HG03354 (cell line): Measurements from ENCODE around the gene GJB1.

Experiments used
- ATAC-seq: cut with Tn5 transposase; IDR thresholded peaks from one replicate; pipeline ENCODE4 v1.9.1; 2021; ENCODE audit warnings: mild to moderate bottlenecking; ENCODE audit not compliant: unreplicated experiment, poor library complexity, severe bottlenecking

The GJB1 gene

GRCh38 chrX:71214604-71215337 is 8.3 kb upstream of the GJB1 start:
- ATAC-seq: no peak

DNA sequence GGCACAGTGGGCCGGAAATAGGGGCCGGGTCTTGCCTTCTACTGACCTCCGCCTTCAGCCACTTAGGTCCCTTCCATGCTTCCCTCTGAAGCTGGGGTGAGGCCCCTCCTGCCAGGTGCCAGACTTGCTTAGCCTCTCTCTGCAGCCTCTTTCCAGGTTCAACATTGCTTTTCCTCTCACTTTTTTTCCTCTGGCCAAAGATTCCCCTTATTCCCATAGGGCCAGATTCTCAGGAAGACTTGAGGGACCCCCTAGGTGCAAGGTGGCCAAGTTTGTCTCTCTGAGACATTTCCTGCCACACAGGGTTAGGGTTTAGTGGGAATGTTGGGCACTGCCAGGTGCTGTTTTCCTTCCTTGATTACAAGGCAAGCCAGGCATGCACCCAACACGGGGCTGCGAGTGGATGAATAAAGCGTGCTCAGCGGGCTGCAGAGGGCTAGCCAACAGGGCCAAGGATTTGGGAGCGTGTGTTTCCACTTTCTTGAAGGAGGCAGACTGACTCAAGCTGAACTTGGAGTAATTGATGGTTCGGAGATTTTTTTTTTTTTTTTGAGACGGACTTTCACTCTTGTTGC is 7.6 kb upstream of the GJB1 start:
- no peak for ATAC-seq

DNA sequence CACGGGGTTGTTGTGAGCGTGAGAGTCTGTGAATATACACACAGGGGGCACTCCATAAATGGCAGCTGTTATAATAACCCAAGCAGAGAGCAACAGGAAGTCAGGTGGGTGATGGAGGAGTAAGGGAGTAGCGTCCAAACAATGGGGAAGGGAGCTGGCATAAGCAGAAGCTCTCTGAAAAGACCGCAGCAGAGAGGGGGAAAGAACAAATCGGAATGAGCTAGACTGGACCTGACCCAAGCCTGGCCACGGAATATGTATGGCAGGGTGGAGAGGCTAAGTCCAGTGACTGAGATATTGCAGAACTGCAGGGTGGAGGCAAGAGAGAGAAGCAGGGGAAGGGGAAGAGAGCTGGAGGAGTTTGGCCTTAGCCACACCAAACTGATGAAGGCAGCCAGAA is 6.5 kb upstream of the GJB1 start:
- ATAC-seq: no peak

- ATAC-seq: no peak
Measured at GRCh38 chrX:71217298-71217697, 5.7 kb upstream of the GJB1 start.

DNA sequence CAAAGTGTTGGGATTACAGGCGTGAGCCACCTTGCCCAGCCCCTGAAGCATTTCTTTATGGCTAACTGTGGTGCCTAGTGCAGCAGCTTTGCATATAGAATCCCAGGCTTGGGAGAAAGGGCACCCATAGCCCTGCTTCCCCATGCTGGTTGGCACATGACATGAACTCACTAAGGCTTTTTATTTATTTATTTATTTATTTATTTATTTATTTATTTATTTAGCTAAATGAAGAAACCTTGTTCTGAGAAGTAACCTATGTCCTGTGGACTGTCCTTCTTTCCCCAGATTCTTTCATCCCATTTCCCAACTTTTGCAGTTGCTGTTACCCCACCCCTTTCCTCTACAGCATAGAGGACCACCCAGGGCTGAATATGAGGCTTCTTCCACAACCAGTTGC is 1.9 kb upstream of the GJB1 start:
- ATAC-seq: no peak

- no peak for ATAC-seq
Measured at GRCh38 chrX:71224098-71224708, 1.2 kb downstream of the GJB1 start.

DNA sequence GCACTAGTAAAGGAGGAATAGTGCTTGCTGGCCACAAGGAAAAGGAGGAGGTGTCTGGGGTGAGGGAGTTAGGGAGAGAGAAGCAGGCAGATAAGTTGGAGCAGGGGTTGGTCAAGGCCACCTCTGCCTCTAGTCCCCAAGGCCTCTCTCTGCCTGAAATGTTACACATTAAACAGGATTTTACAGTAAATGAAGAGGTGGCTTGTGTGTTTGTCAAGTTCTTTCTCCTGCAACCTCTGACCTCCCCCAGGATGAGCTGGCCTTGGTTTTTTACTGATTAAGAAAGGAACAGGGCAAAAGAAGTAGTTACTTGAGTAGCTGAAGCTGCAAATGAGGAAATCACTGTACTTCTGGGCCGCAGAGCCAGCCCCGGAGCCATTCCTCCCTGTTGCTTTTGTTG is 2.0 kb downstream of the GJB1 start:
- ATAC-seq: no peak

DNA sequence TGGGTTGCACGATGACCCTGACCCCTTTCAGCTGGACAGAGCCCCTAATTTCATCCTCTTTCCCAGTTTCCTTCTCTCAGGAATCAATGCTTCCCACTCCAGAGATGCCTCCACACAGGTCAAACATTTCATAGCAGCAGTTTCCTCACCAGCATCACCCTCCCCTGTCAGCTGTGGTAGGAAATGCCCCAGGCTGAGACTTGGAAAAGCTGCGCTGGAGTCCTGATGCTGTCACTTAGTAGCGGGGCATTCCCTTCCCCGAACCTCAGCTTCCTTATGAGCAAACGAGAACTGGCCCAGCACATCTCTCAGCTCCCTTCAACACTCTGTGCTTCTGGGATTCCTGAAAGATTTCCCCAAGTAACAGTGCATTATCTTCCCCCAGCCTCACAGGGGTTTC is 2.7 kb downstream of the GJB1 start:
- no peak for ATAC-seq

GRCh38 chrX:71227370-71228062 is 4.5 kb downstream of the GJB1 start:
- ATAC-seq: no peak

GRCh38 chrX:71228063-71228642 is 5.1 kb downstream of the GJB1 start:
- no peak for ATAC-seq

DNA sequence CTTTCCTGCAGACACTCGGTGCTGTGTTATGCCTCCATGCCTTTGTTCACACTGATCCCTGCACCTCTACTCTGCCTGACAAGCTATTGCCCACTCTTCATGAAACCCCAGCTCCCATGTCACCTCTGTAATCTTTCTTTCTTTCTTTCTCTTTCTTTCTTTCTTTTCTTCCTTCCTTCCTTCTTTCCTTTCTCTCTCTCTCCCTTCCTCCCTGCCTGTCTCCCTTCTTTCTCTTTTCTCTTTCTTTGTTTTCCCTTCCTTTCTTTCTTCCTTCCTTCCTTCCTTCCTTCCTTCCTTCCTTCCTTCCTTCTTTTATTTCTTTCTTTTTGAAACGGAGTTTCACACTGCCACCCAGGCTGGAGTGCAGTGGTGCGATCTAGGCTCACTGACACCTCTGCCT is 12.5 kb downstream of the GJB1 start:
- ATAC-seq: no peak

DNA sequence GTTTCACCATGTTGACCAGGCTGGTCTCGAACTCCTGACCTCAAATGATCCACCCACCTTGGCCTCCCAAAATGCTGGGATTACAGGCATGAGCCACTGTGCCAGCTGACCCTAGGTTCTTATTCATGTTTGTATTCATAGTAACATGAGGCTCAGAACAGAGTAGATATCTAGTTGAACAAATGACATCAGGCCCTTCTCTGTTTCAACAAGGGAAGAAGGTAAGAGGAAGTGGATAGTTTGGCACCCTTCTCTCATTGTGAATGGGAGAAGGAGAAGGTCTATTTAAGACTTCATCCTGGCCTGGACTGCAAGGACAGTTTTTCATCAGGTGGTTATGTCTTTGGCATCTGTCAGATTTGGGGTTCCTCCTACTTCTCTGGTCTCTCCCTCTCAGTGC is 13.8 kb downstream of the GJB1 start:
- ATAC-seq: no peak

- ATAC-seq: no peak
Measured at GRCh38 chrX:71239781-71240180, 16.8 kb downstream of the GJB1 start.

DNA sequence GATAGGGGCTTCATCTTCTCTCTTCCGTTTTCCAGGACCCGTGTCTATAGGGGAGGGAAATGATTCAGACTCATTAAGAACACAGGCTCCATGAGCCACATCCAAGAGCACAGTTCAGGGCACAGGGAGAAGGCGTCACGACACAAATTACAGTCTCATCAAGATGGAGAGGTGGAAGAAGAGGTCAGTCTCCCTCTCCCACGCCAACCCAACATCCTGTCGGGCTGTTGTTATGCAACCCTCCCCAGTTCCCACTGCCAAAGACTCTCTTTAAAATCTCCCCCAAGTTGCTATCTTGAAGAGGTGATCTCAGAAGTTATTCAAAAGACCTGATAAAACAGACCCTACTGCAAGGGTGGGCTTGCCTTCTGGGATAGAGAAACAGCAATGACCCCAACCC is 18.3 kb downstream of the GJB1 start:
- no peak for ATAC-seq

GRCh38 chrX:71244359-71245128 is 21.5 kb downstream of the GJB1 start:
- ATAC-seq: no peak

- ATAC-seq: no peak
Measured at GRCh38 chrX:71245159-71245558, 22.1 kb downstream of the GJB1 start.

- no peak for ATAC-seq
Measured at GRCh38 chrX:71250841-71251240, 27.8 kb downstream of the GJB1 start.

DNA sequence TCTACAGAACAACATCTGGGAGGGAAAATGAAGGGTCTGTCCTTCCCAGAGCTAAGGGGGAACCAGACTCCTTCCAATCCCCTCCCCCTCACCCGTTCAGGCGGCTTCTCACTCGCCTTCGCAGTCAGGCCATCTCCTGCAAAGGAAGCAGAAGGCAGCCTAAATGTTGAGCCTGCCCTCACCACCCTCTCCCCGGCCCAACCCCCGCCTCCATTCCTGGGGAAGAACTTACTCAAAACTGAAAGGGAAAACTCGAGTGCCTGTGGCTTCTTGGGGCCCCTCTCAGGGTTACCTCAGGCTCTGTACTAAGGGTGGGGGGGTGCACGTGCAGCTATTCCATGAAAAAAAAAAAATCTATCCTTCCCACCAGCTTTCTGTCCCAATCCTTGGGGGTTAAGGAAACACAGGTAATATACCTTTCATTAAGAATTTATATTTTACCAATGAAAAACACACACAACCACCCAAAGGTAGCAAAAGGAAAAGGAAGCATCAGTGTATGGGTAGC is 28.5 kb downstream of the GJB1 start:
- no peak for ATAC-seq

GRCh38 chrX:71252221-71252620 is 29.2 kb downstream of the GJB1 start:
- no peak for ATAC-seq
